ENCODE measurements around the gene ATP6V0E1.
"Not testable (repeated sequence)": the region's sequence is repeated elsewhere in the genome, so short reads cannot be mapped to it uniquely, and the experiment has no call there.

Gene ATP6V0E1

GRCh38 chr5:173010021-173010420 lies 26.4 kb downstream of the ATP6V0E1 start:
- DNase-seq, result no peak

GRCh38 chr5:173010547-173011464 lies 27.2 kb downstream of the ATP6V0E1 start:
- DNase-seq, result no peak

GRCh38 chr5:173011566-173011965 lies 28.0 kb downstream of the ATP6V0E1 start:
- no peak for DNase-seq

- DNase-seq, result no peak
These were observed 29.3 kb downstream of the ATP6V0E1 start for GRCh38 chr5:173012882-173013281.

- no peak for DNase-seq
These were observed 31.1 kb downstream of the ATP6V0E1 start for GRCh38 chr5:173014671-173015070.

GRCh38 chr5:173015192-173015591 lies 31.6 kb downstream of the ATP6V0E1 start:
- DNase-seq, result no peak

GRCh38 chr5:173015598-173016455 lies 32.3 kb downstream of the ATP6V0E1 start:
- no peak for DNase-seq

GRCh38 chr5:173016598-173017046 lies 33.1 kb downstream of the ATP6V0E1 start:
- DNase-seq, result no peak

- DNase-seq, result not testable (repeated sequence)
These were observed 33.5 kb downstream of the ATP6V0E1 start for GRCh38 chr5:173017087-173017486.

GRCh38 chr5:173018358-173018757 lies 34.8 kb downstream of the ATP6V0E1 start:
- DNase-seq, result no peak

GRCh38 chr5:173020154-173020581 lies 36.6 kb downstream of the ATP6V0E1 start:
- DNase-seq, result no peak

GRCh38 chr5:173020643-173021042 lies 37.1 kb downstream of the ATP6V0E1 start:
- DNase-seq, result no peak

- DNase-seq, result no peak
These were observed 42.1 kb downstream of the ATP6V0E1 start for GRCh38 chr5:173025651-173026050.

GRCh38 chr5:173027905-173028304 lies 44.3 kb downstream of the ATP6V0E1 start:
- no peak for DNase-seq

GRCh38 chr5:173028811-173029327 lies 45.3 kb downstream of the ATP6V0E1 start:
- DNase-seq, result no peak

- DNase-seq, result no peak
These were observed 45.9 kb downstream of the ATP6V0E1 start for GRCh38 chr5:173029499-173029921.

GRCh38 chr5:173032096-173032495 lies 48.5 kb downstream of the ATP6V0E1 start:
- not testable (repeated sequence) for DNase-seq

GRCh38 chr5:173032730-173033129 lies 49.2 kb downstream of the ATP6V0E1 start:
- DNase-seq, result no peak

GRCh38 chr5:173033923-173034322 lies 50.4 kb downstream of the ATP6V0E1 start:
- DNase-seq, result no peak

- DNase-seq, result no peak
These were observed 52.5 kb downstream of the ATP6V0E1 start for GRCh38 chr5:173035904-173036707.

GRCh38 chr5:173039188-173039587 lies 55.6 kb downstream of the ATP6V0E1 start:
- no peak for DNase-seq

GRCh38 chr5:173039964-173040363 lies 56.4 kb downstream of the ATP6V0E1 start:
- no peak for DNase-seq

All from COR-L47 (cell line).